Spleen (tissue), 11 donors: ENCODE results near the gene PMM1. TPM values are rescaled to one million over a fixed set of nuclear protein-coding genes. Genes with fewer than 3 reads are reported as not detected.
A peak's percentile ranks its signal among the peaks of the same experiment; 100 is the strongest.

Experiments used
- DNase-seq: peaks from one replicate; pipeline ENCODE4 v3.0.0-alpha.2; 2020
- H3K27ac ChIP-seq, 8 donors: fragments of 200-600 bp; sonication (generic) in 7 of 8; 1 replicate in 4 of 8; 2 replicates in 4 of 8; pipeline versions ENCODE4 v1.5.0 to v1.8.0; 2016 to 2021; ENCODE audit warnings: inconsistent platforms in 4 of 8, mild to moderate bottlenecking in 4 of 8, moderate library complexity in 1 of 8
- H3K27me3 ChIP-seq, 7 donors: fragments of 200-600 bp; sonication (generic) in 6 of 7; replicated peaks in 1 of 7; 1 replicate in 4 of 7; 2 replicates in 3 of 7; pipeline versions ENCODE4 v1.5.0 to v1.8.0; 2016 to 2021; ENCODE audit warnings: inconsistent platforms in 3 of 7, mild to moderate bottlenecking in 1 of 7
- H3K36me3 ChIP-seq, 6 donors: fragments of 200-600 bp; sonication (generic) in 5 of 6; 1 replicate in 4 of 6; 2 replicates in 2 of 6; pipeline versions ENCODE4 v1.5.0 to v1.8.0; 2016 to 2021; ENCODE audit warnings: inconsistent platforms in 2 of 6
- H3K4me1 ChIP-seq, 6 donors: fragments of 200-600 bp; sonication (generic) in 5 of 6; 1 replicate in 3 of 6; 2 replicates in 3 of 6; pipeline versions ENCODE4 v1.5.0 to v1.8.0; 2016 to 2021; ENCODE audit warnings: inconsistent platforms in 3 of 6
- H3K4me3 ChIP-seq, 8 donors: fragments of 200-600 bp; sonication (generic) in 7 of 8; 1 replicate in 4 of 8; 2 replicates in 4 of 8; pipeline versions ENCODE4 v1.5.0 to v1.8.0; 2016 to 2021; ENCODE audit warnings: inconsistent platforms in 4 of 8, mild to moderate bottlenecking in 4 of 8, moderate library complexity in 2 of 8
- H3K9me3 ChIP-seq, 8 donors: fragments of 200-600 bp; sonication (generic) in 7 of 8; 1 replicate in 4 of 8; 2 replicates in 4 of 8; pipeline versions ENCODE4 v1.5.0 to v1.8.0; 2016 to 2021; ENCODE audit warnings: inconsistent platforms in 4 of 8
- CTCF ChIP-seq, 11 experiments: fragments of 200-600 bp in 7 of 11; fragments of 450-650 bp in 4 of 11; sonication (generic) in 4 of 11; IDR thresholded peaks in 8 of 11; conservative IDR thresholded peaks in 3 of 11; 1 replicate in 7 of 11; 2 replicates in 4 of 11; pipeline versions ENCODE4 v1.4.0 to v1.8.0; 2016 to 2021; ENCODE audit warnings: antibody characterized with exemption in 11 of 11, inconsistent platforms in 4 of 11, mild to moderate bottlenecking in 1 of 11
- POLR2A ChIP-seq, 3 donors: fragments of 450-650 bp; IDR thresholded peaks; one replicate each; pipeline ENCODE4 v1.5.1; 2017; ENCODE audit warnings: antibody characterized with exemption in 3 of 3, mild to moderate bottlenecking in 1 of 3
- POLR2AphosphoS5 ChIP-seq, 3 donors: sonication (generic); formaldehyde crosslinking; IDR thresholded peaks; one replicate each; pipeline ENCODE4 v1.5.1; 2017; ENCODE audit warnings: antibody characterized with exemption in 3 of 3
- WGBS, 5 donors: extraction: QIAGEN DNeasy Blood & Tissue Kit in 3 of 5; methylation state at CpG; one replicate each; pipeline versions ENCODE4 v1.1.5 to v1.1.7; 2013 to 2018; 5-methylcytosine and 5-hydroxymethylcytosine counted together
- intact Hi-C: fragments of 100-400 bp; cut with DNase I; formaldehyde crosslinking; loops from one replicate; pipeline ENCODE4 v1.15.0; 2023; ENCODE audit warnings: low total_unique reads
- polyA plus RNA-seq, 3 donors: library from polyadenylated mRNA; stranded (reverse); fragments of 200-250 nt; gene quantifications; one replicate each; pipeline ENCODE4 v1.2.1, GENCODE V29; 2013
- total RNA-seq, 7 donors: library from RNA; depleted of rRNA in 3 of 7; stranded (reverse); fragments of >200 nt in 3 of 7; fragmentation: NEBNext Ultra II Directional in 4 of 7; extraction: Animal tissue kit (Norgen Biotek cat#: 25700) in 4 of 7; gene quantifications; one replicate each; pipeline versions ENCODE4 v1.1.0 to v1.2.1, GENCODE V29; 2016 to 2021
- donor health status: healthy with polysubstance abuse.
- donor health status: DM: no; HTN: no; CAD: no; lungs with moderate emphysema.
- donor health status: DM: no; HTN: no; CAD: no.
- donor health status: Bipolar disorder and iron deficiency.
- donor health status: healthy.
- donor health status: DM: no; HTN: no; CAD: no.
- donor health status: DM: yes; HTN: yes; CAD: no.

PMM1 gene
- total and polyA plus RNA-seq, 10 donors = 15.1 to 25.0 (median 17.0) TPM

GRCh38 chr22:41543854-41544670, 45.6 kb downstream of the PMM1 start, which contains the start of gene POLR3H:
POLR3H (minus strand) TSS chr22:41544470; CDS start chr22:41544101, 369 bp downstream.
- H3K4me3 ChIP-seq = peak within 1 kb of the TSS; percentile 82 to 99 (median 94)
- H3K27me3 ChIP-seq = no peaks in the 10 kb centered on the region
- peak; percentile 99 for DNase-seq
- WGBS, 5 donors = 0 to 1% (median 0%) methylated on average over 52 to 80 of the region's 80 CpGs
- TF ChIP-seq POLR2A (IDR thresholded peaks at IDR 0.05) (no peak), CTCF (IDR thresholded peaks at IDR 0.05 in 8 of 11, conservative IDR thresholded peaks at IDR 0.05 in 3 of 11) (peak; percentile 25 to 74 (median 52)), POLR2AphosphoS5 (IDR thresholded peaks at IDR 0.05) (peak; percentile 63 to 83 (median 82))
- no peaks in the 10 kb centered on the region for H3K9me3 ChIP-seq
- H3K27ac ChIP-seq = peak within 1 kb of the TSS; percentile 44 to 90 (median 85)
- intact Hi-C loops = no loop called here
- peaks cover 20 to 47% (median 41%) of the 10 kb centered on the region in 6 donors for H3K4me1 ChIP-seq
- peaks cover 0 to 23% (median 8%) of the 10 kb centered on the region in 6 donors for H3K36me3 ChIP-seq

- WGBS, 5 donors = 91 to 98% (median 95%) methylated on average over 4 of the region's 4 CpGs
- no peak overlapping the region for H3K27ac ChIP-seq
- intact Hi-C loops = no loop called here
- TF ChIP-seq POLR2A (IDR thresholded peaks at IDR 0.05) (no peak), CTCF (IDR thresholded peaks at IDR 0.05 in 8 of 11, conservative IDR thresholded peaks at IDR 0.05 in 3 of 11) (no peak), POLR2AphosphoS5 (IDR thresholded peaks at IDR 0.05) (no peak)
- DNase-seq = no peak
- no peaks in the 10 kb centered on the region for H3K9me3 ChIP-seq
- peaks cover 0 to 40% (median 17%) of the 10 kb centered on the region in 6 donors for H3K36me3 ChIP-seq
- H3K4me1 ChIP-seq = peaks cover 20 to 47% (median 41%) of the 10 kb centered on the region in 6 donors
- no peaks in the 10 kb centered on the region for H3K27me3 ChIP-seq
- H3K4me3 ChIP-seq = peak overlapping the region in 1 of 8 donors; percentile 98
These were observed 47.4 kb downstream of the PMM1 start for GRCh38 chr22:41542224-41542623.

- intact Hi-C loops = no loop called here
- TF ChIP-seq POLR2A (IDR thresholded peaks at IDR 0.05) (no peak), POLR2AphosphoS5 (IDR thresholded peaks at IDR 0.05) (no peak), CTCF (IDR thresholded peaks at IDR 0.05 in 8 of 11, conservative IDR thresholded peaks at IDR 0.05 in 3 of 11) (no peak)
- Histone ChIP-seq H3K36me3 (peaks cover 0 to 46% (median 18%) of the 10 kb centered on the region in 6 donors), H3K9me3 (no peaks in the 10 kb centered on the region), H3K4me3 (no peak overlapping the region), H3K27me3 (no peaks in the 10 kb centered on the region), H3K4me1 (peaks cover 20 to 47% (median 41%) of the 10 kb centered on the region in 6 donors), H3K27ac (no peak overlapping the region)
- 71 to 93% (median 76%) methylated on average over 3 of the region's 3 CpGs for WGBS, 5 donors
- DNase-seq = no peak
These were observed 48.2 kb downstream of the PMM1 start for GRCh38 chr22:41541484-41541883.

GRCh38 chr22:41540365-41540764, 49.3 kb downstream of the PMM1 start:
- peaks cover 20 to 47% (median 41%) of the 10 kb centered on the region in 6 donors for H3K4me1 ChIP-seq
- peaks cover 0 to 55% (median 18%) of the 10 kb centered on the region in 6 donors for H3K36me3 ChIP-seq
- no peak overlapping the region for H3K4me3 ChIP-seq
- WGBS, 5 donors = 90 to 97% (median 96%) methylated on average over 7 of the region's 7 CpGs
- no peak overlapping the region for H3K27ac ChIP-seq
- DNase-seq = no peak
- H3K27me3 ChIP-seq = no peaks in the 10 kb centered on the region
- TF ChIP-seq CTCF (IDR thresholded peaks at IDR 0.05 in 8 of 11, conservative IDR thresholded peaks at IDR 0.05 in 3 of 11) = no peak
- no peak for TF ChIP-seq POLR2AphosphoS5 (IDR thresholded peaks at IDR 0.05)
- no peak for TF ChIP-seq POLR2A (IDR thresholded peaks at IDR 0.05)
- intact Hi-C loops = no loop called here
- H3K9me3 ChIP-seq = no peaks in the 10 kb centered on the region
